C1 segment of cervical spinal cord (tissue), 14 donors: Measurements from ENCODE around the gene FMNL3.
A peak's percentile ranks its signal among the peaks of the same experiment; 100 is the strongest.

Source experiments
- DNase-seq, 14 donors: peaks; one replicate each; lab custom pipeline; 2025; lab: John Stamatoyannopoulos, UW

FMNL3 gene

GRCh38 chr12:49674318-49674981, 32.8 kb downstream of the FMNL3 start:
- DNase-seq, result peak in 2 of 14 donors; percentile 31 to 63

DNA sequence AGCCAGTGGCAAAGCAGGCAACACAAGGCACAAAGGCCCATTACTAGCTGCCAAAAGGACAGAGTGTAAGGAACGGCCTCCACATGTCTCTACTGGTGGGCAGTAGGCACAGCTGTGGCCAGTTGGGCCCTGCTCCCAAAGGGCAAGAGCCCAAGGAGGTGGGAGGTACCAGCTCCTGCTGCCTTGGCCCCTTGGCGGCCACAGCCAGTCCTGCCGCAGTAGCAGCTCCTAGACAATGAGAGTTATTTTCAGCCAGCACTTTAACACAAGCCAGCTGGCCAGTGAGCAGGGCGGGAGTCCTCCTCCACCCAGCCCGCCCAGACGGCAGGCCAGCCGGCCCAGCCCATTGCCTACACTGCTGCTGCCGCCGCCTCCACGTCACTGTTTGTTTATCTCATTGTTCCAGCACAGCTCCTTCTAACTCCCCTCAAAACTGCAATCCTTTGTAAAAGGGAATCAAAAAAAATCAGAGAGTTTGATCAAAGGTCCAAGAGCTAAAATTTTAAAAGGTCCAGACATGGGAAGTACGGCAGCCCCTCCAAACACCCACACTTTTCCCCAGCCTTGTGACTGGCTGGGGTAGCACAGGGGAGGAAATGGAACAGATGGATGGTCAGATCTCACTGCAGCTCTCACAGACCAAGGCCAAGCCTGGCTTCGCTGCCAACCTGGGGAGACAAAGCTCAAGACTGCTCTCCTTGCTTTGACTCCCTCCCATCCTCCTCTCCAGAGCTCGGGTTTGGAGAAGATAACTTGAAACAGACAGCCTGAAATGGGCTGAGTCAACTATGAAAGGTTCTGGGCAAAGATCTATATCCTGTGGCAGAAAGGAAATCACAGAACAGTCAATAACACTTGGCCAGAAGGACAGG, 33.5 kb downstream of the FMNL3 start:
- DNase-seq, result peak; percentile 50 to 98 (median 90)

DNA sequence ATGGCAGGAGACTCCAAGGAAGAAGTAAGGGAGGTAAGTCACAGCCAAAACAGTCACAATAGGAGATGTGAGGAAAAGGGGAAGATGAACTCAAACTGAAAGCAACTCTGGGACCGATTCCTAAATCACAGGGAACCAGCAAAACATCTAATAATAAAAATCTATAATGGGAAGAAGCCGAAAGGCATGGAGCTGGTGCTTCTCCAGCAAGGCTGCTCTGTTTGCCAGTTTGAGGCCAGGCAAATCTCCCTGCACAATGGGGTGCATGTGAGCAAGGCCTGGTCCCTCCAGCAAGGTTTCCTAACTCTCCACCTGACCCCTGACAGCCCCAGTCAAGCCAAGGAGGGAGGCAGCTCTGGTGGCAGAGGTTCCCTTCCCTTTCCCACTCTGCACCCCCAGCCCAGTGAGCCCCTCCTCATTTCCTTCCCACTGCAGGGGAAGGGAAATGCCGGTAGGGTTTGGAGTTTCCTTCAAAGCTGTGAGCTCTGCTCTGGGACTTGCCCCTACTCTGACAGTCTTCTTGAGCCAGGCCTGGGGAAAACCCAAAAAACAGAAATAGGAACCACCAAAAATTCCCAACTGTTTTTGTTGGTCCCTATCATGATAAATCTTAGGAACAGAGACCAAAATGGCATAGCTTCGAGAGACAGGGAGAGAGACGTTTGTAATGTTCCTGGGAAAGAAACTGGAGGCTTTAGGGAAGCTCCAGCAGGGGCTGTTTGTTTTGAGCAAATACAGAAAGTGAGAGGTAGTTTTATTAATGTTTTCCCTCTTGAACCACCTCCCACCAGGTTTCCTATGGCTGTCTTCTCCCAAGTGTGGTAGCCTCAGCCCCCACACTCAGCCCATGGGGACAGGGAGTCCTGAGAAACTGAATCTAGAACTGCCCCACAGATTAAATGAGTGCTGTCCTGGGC, 34.6 kb downstream of the FMNL3 start:
- peak in 9 of 14 donors; percentile 28 to 59 (median 38) for DNase-seq

- DNase-seq, result peak in 1 of 14 donors; percentile 39
Measured at GRCh38 chr12:49671031-49671765, 36.0 kb downstream of the FMNL3 start.

DNA sequence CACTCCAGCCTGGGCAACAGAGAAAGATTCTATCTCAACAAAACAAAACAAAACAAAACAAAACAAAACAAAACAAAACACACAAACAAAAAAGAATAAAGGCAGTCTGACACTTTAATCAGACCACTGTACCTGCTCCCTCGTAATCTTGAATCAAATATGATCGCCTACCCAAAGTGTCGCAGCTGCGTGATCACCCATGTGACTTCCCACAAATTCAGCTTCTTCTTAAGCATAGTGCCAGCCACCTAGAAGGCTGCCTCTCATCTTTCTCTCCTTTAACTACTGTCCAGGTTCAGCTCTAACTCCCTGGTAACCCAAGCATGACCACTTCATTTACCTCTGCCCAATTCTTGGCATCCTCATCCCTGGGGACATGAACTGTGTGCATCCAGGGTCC, 37.4 kb downstream of the FMNL3 start:
- DNase-seq, result no peak

- no peak for DNase-seq
Measured at GRCh38 chr12:49667325-49668090, 39.7 kb downstream of the FMNL3 start.

GRCh38 chr12:49666176-49666575, 41.0 kb downstream of the FMNL3 start:
- DNase-seq, result no peak

DNA sequence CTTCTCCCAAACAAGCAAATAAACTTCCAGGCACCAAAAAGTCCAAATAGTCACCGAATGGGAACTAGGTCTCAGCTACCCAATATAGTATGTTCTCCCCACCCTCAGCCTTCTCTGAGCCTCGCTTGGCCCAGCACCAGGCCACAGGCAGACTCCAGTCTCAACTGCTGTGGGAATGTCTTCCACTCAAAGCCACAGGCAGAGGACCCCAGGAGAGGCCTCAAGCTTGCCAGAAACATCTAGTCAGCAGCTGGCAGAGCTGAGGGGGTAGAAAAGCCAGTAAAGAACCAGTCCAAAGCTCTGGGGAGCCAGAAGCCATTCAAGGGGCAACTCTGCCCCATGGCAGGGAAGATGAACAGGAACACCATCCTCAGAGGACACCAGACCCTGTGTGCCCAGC, 41.8 kb downstream of the FMNL3 start:
- DNase-seq, result peak in 1 of 14 donors; percentile 14

DNA sequence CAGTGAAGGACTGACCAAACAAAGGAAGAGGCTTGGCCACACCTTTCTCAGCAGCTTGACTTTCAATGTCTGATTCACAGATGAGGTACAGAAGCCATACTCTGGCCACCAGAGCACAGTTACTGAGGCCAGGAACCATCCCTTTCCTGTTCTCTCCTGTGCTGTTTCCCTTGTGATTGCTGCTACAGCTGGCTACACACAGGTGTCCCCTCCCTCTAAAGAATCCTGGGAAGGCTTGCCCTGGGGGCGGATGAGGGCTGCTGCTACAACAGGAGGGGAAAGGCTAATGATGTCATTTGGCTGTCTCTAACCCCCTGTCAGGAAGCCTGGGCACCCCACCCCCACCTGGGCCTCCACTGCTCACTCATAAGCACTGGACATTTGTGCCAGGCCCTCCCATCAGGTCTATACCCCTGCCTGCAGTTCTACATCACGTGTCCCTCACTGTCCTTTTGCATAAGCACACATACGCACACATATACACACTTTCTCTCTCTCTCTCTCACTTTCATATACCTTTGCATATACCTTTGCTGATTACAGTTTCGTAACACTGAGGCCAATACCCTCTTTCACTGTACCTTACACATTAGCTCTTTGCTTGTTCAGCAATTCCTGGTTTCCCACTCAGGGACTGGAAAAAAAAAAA, 42.5 kb downstream of the FMNL3 start:
- DNase-seq, result no peak

DNA sequence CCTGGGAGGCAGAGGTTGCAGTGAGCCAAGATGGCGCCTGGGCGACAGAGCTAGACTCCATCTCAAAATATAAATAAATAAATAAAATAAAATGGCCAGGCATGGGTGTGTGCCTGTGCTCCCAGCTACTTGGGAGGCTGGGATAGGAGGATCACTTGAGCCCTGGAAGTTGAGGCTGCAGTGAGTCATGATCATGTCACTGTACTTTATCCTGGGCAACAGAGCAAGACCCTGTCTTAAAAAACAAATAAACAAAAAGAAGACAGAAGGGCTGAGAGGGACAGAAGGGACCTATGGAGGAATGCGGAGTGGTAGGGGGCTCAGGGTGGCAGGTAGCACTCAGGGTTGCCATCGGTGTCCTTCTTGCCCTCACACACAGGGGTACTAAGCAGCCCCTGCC, 43.0 kb downstream of the FMNL3 start:
- no peak for DNase-seq

DNA sequence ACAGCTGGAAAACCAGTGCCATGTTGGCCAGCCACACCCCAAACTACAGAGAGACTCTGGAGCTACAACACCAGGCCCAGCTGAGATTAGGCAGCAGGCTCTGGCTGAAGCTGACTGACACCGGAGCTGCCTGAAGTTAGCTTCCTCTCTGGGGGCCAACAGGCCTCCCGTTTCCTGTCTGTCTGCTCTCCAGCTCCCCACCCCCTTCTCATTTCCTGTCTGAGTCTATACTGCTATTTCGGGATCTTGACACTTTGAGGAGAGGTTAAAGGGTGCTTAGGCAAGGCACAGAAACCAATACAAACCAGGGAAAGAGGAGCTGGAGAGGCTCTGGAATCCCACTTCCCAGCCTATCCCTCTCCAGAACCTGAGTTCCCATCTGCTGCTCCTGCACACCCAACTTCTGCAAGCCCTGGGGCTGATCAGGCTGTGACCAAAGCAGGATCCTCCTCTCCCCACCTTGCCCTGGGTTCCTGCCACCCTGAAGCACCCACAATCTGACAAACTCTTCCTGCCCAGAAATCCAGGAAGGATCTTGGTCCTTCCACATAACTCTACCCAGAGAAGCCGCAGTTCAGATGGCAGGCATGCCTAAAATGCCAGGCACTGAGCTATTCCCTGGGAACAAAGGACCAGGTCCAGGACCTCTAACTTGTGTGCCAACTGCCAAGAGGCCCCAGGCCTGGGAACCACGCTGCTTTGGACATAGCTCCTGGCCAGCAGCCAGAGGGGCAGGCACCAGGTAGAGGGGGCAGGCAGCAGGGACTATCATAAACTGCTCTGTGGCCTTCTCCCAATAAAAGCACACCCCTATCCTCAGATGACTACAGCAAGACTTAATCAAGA, 44.0 kb downstream of the FMNL3 start:
- DNase-seq, result peak in 8 of 14 donors; percentile 13 to 65 (median 36)

GRCh38 chr12:49661746-49662145, 45.5 kb downstream of the FMNL3 start:
- no peak for DNase-seq

DNA sequence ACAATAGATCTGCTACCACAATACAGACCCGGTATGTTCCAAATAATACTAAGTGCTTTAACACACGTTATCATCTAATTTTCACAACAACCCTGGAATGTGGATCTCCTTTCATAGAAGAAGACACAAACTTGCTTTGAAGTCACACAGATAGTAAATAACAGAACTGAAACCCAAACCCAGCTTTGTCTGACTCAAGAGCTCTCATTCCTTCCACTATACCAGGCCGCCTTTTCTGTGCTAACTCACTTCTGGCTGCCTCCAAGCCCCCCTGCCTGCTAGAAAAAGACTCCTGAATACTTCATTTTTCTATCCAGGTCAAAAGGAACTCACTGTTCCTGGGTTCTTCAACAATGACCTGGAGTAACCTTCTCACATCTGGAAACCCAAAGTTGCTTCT, 46.0 kb downstream of the FMNL3 start:
- no peak for DNase-seq

DNA sequence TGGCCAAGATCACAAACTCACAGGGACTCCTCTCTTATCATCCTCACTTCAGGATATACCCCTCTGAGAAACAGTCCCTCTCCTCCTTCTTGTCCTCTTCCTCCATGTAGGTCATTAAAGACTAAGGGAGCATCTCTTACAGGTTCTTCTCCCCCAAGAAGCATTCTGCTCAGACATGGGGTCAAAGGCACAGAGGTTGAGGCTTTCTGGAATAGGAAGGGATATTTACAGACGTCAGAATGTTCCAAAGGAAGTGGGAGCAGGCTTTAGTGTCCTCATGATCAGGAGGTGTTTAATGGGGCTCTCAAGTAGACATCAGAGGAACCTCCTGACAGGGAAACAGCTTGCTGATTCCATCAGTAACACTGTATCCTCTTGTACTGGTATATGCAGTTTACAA, 47.5 kb downstream of the FMNL3 start:
- no peak for DNase-seq

DNA sequence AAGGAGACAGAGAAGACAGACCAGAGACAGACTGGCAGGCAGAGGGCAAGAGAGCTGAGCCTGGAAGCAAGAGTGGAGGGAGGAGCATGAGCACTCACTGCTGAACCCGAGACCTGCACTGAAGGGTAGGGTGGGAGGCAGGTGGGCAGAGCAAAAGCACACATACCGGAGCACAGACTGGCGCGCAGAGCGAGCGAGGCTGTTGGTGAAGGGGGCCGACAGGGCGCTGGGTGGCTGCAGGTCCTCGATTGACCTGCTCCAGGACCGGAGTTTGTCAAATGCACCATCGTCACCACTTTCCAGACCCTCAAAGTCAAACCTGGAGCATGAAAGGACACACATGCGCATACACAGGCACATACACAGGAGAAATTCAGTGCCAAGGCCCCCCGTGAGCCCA, 48.9 kb downstream of the FMNL3 start:
- no peak for DNase-seq

DNA sequence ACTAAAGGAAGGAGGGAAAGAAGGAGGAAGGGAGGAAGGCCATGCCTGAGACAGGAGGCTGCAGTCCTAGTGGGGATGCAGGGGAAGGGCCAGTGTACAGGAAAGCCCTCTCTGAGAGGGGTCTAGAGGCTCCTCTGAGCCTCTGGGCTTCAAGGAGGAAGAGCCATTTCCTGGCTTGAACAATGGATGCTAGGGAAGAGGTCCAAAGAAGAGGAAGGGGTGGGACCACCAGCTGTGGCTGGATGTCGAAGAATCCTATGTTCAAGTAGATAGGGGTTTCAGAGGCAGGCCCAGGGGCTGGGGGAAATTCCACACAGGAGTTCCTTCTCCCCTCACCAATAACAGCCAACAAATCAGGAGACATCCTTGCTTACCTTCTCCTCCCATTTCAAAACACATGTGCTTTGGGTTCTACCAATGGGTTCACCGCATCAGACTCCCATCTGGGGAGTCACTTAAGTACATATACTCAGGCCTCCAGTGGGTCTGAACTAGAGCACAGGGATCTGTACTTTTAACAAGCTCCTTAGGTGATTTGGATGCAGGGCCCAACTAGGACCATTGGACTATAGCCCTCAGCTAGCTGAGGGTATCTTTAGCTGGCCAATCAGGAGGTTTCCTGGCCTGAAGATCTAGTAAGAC, 51.5 kb downstream of the FMNL3 start:
- no peak for DNase-seq

- DNase-seq, result no peak
Measured at GRCh38 chr12:49654715-49655114, 52.5 kb downstream of the FMNL3 start.

- DNase-seq, result no peak
Measured at GRCh38 chr12:49652921-49653520, 54.2 kb downstream of the FMNL3 start.
